Heart left ventricle (tissue), 16 donors: ENCODE results near the gene NSD1. TPM values are rescaled to one million over a fixed set of nuclear protein-coding genes. Genes with fewer than 3 reads are reported as not detected.

Source experiments
- ATAC-seq, 4 donors: fragments of 200-7000 bp; cut with Tn5 transposase; one replicate each; pipeline ENCODE4 v1.9.1; 2020 to 2022; ENCODE audit warnings: moderate library complexity in 4 of 4, mild to moderate bottlenecking in 3 of 4, moderate number of reproducible peaks in 1 of 4
- DNase-seq, 5 donors: peaks; one replicate each; pipeline ENCODE4 v3.0.0-alpha.2; 2020
- H3K27ac ChIP-seq, 12 donors: fragments of 200-600 bp; sonication (generic) in 4 of 12; one replicate each; pipeline versions ENCODE4 v1.5.0 to v1.8.0; 2016 to 2022; ENCODE audit warnings: mild to moderate bottlenecking in 2 of 12
- H3K27me3 ChIP-seq, 9 donors: fragments of 200-600 bp; sonication (generic) in 2 of 9; one replicate each; pipeline versions ENCODE4 v1.5.1 to v1.8.0; 2016 to 2022; ENCODE audit warnings: mild to moderate bottlenecking in 3 of 9
- H3K36me3 ChIP-seq, 9 donors: fragments of 200-600 bp; sonication (generic) in 2 of 9; one replicate each; pipeline versions ENCODE4 v1.5.0 to v1.8.0; 2018 to 2022; ENCODE audit warnings: mild to moderate bottlenecking in 2 of 9
- H3K4me1 ChIP-seq, 12 donors: fragments of 200-600 bp; sonication (generic) in 4 of 12; one replicate each; pipeline versions ENCODE4 v1.5.0 to v1.8.0; 2016 to 2022; ENCODE audit warnings: mild to moderate bottlenecking in 3 of 12
- H3K4me3 ChIP-seq, 12 donors: fragments of 200-600 bp; sonication (generic) in 4 of 12; one replicate each; pipeline versions ENCODE4 v1.5.0 to v1.8.0; 2017 to 2022; ENCODE audit warnings: mild to moderate bottlenecking in 9 of 12, moderate library complexity in 4 of 12
- H3K9me3 ChIP-seq, 12 donors: fragments of 200-600 bp; sonication (generic) in 4 of 12; one replicate each; pipeline versions ENCODE4 v1.5.0 to v1.8.0; 2016 to 2022; ENCODE audit warnings: mild to moderate bottlenecking in 1 of 12
- POLR2A ChIP-seq, 2 donors: fragments of 450-650 bp; IDR thresholded peaks; one replicate each; pipeline ENCODE4 v1.6.1; 2017; ENCODE audit warnings: antibody characterized with exemption in 2 of 2, mild to moderate bottlenecking in 2 of 2, moderate library complexity in 2 of 2
- WGBS, 4 donors: extraction: QIAGEN DNeasy Blood & Tissue Kit in 2 of 4; methylation state at CpG; one replicate each; pipeline versions ENCODE4 v1.1.5 to v1.1.7; 2013 to 2018; 5-methylcytosine and 5-hydroxymethylcytosine counted together
- intact Hi-C, 10 donors: fragments of 100-400 bp; cut with DNase I; formaldehyde crosslinking; loops; one replicate each; pipeline versions ENCODE4 v1.11.1 to v1.14.2; 2022
- polyA plus RNA-seq, 2 donors: library from polyadenylated mRNA; stranded (reverse); fragments of 200-250 nt; gene quantifications; one replicate each; pipeline ENCODE4 v1.2.3, GENCODE V29; 2013
- total RNA-seq, 9 donors: library from RNA; depleted of rRNA in 2 of 9; stranded (reverse); fragments of >200 nt in 2 of 9; fragmentation: NEBNext Ultra II Directional in 3 of 9; extraction: Animal tissue kit (Norgen Biotek cat#: 25700) in 3 of 9; gene quantifications; one replicate each; pipeline versions ENCODE4 v1.1.0 to v1.2.4, GENCODE V29; 2016 to 2023
- TF ChIP-seq, protein P1 (sequence below), 12 donors: fragments of 200-600 bp; sonication (generic) in 4 of 12; IDR thresholded peaks; one replicate each; pipeline versions ENCODE4 v1.5.0 to v1.8.0; 2018 to 2022; ENCODE audit warnings: antibody characterized with exemption in 12 of 12, mild to moderate bottlenecking in 5 of 12
- donor health status: ischemic (EF 13 %, LVEDD 7.1; RV severe dilation, severe dysfunction).
- donor health status: healthy with polysubstance abuse.
- donor health status: DM: no; HTN: yes; CAD: no.
- donor health status: DM: no; HTN: no; CAD: no.
- donor health status: ischemic (EF 25% LVEDD 6.9; RV normal size, moderate dysfunction).
- donor health status: ischemic (EF 25% LVEDD 5.7; RV mildly dilated, moderate dysfunction).
- donor health status: healthy.
- donor health status: DM: yes; HTN: yes; CAD: no.
- donor health status: ischemic (EF 35%, LVEDD 5.7; RV mildly dilated, moderate dysfunction).
- donor health status: nonischemic (EF 11% LVEDD 7.7; RV severe dilation, severe dysfunction).
- donor health status: DM: yes; HTN: yes; CAD: no.
- donor health status: PGD.
- donor health status: ischemic (EF 29% LVEDD 5.4; RV normal size, mild dysfunction).
- donor health status: nonischemic (EF 23%, LVEDD 6.1; RV moderate dilation, normal function).

Gene NSD1
- total and polyA plus RNA-seq, 11 donors: 10.9 to 64.6 (median 43.9) TPM

DNA sequence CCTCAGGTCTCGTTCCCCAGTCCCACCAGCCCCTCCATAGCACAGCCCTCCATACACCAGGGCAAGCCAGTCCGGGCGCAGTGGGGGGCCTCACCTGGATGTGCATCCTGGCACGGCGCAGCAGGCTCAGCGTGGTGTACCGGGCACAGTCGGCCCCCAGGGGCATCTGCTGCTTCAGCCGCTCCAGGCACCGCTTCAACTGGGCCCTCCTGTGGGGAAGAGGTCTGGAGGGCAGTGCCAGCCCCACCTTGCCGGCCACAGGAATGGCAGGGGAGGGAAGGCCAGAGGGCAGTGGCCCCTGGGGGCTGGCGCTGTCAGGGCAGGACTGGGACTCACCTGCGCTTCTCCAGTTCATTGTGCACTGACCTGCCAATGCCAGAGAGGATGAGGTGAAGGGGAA is 176.8 kb downstream of the NSD1 start:
- Histone ChIP-seq H3K27ac (no peak overlapping the region), H3K9me3 (no peaks in the 10 kb centered on the region), H3K27me3 (no peaks in the 10 kb centered on the region), H3K36me3 (peaks cover 0 to 27% (median 21%) of the 10 kb centered on the region in 9 donors), H3K4me3 (peak overlapping the region in 1 of 12 donors; percentile 65), H3K4me1 (peaks cover 0 to 82% (median 26%) of the 10 kb centered on the region in 12 donors)
- no peak for ATAC-seq
- intact Hi-C loops: loop anchor here in 7 of 10 donors (5.0 to 10.0 kb wide), 6 partner anchors 54 to 196 kb away; partner anchors contain the start of genes DOK3 (in 1 of the 7) and SLC34A1 (in 1 of the 7)
- 80 to 94% (median 91%) methylated on average over 10 to 13 of the region's 13 CpGs for WGBS, 4 donors
- peak in 3 of 5 donors; percentile 25 to 29 (median 27) for DNase-seq
- TF ChIP-seq, protein P1, sequence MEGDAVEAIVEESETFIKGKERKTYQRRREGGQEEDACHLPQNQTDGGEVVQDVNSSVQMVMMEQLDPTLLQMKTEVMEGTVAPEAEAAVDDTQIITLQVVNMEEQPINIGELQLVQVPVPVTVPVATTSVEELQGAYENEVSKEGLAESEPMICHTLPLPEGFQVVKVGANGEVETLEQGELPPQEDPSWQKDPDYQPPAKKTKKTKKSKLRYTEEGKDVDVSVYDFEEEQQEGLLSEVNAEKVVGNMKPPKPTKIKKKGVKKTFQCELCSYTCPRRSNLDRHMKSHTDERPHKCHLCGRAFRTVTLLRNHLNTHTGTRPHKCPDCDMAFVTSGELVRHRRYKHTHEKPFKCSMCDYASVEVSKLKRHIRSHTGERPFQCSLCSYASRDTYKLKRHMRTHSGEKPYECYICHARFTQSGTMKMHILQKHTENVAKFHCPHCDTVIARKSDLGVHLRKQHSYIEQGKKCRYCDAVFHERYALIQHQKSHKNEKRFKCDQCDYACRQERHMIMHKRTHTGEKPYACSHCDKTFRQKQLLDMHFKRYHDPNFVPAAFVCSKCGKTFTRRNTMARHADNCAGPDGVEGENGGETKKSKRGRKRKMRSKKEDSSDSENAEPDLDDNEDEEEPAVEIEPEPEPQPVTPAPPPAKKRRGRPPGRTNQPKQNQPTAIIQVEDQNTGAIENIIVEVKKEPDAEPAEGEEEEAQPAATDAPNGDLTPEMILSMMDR (IDR thresholded peaks at IDR 0.05): no peak
- TF ChIP-seq POLR2A (IDR thresholded peaks at IDR 0.05): no peak

DNA sequence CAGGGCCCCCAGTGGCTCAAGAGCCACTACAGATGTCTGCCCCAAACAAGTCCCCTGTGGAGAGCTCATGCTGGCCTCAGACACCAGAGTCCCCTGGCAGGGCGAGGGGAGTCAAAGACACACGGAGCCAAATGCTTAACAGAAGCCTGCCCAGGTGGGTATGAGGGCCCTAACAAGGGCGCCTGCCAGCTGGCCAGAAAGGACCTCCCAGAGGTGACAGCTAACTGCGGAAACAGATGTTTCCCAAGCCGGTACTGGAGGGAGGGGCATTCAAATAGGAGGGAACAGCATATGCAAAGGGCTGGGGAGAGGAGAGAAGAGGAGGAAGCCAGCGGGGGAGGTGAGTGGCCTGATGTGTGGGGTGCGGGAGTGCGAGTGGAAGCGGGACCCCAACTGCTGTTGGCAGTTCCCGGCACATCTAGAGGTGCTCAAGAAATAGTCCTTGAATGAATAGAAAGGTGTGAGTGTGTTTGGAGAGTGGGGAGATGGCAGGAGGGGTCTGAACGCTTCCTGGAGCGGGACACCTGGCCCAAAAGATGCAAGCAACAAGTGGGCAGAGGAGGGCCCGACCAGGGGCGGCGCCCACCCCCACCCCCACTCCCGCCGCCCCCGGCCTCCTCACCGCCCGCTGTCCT is 177.3 kb downstream of the NSD1 start:
- H3K4me1 ChIP-seq: peaks cover 0 to 76% (median 25%) of the 10 kb centered on the region in 12 donors
- intact Hi-C loops: loop anchor here in 7 of 10 donors (5.0 to 10.0 kb wide), 6 partner anchors 54 to 196 kb away; partner anchors contain the start of genes DOK3 (in 1 of the 7) and SLC34A1 (in 1 of the 7)
- H3K27me3 ChIP-seq: no peaks in the 10 kb centered on the region
- peak in 2 of 5 donors; percentile 36 to 38 for DNase-seq
- no peak overlapping the region for H3K27ac ChIP-seq
- no peaks in the 10 kb centered on the region for H3K9me3 ChIP-seq
- WGBS, 4 donors: 18 to 33% (median 21%) methylated on average over 19 to 20 of the region's 20 CpGs
- peak overlapping the region in 8 of 12 donors; percentile 52 to 65 (median 60) for H3K4me3 ChIP-seq
- peaks cover 0 to 22% (median 15%) of the 10 kb centered on the region in 9 donors for H3K36me3 ChIP-seq
- no peak for ATAC-seq
- TF ChIP-seq POLR2A (IDR thresholded peaks at IDR 0.05): no peak
- TF ChIP-seq, protein P1 (IDR thresholded peaks at IDR 0.05): no peak

DNA sequence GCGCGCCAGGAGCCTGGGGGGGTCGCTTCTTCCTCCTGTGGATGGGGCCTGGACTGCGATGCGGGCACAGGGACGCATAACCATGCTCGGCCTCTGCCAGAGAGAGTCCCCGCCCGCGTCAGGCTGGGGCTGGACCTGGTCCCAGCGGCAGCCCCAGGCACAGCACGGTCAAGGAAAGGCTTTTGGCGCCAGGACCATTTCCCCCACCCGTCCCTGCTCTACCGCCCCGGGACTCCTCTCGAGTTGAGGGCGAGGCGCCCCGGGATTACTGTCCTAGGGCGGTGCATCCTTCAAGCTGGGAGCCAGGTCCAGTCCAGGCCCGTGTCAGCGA is 177.8 kb downstream of the NSD1 start:
- Histone ChIP-seq H3K4me1 (peaks cover 0 to 72% (median 25%) of the 10 kb centered on the region in 12 donors), H3K27me3 (no peaks in the 10 kb centered on the region), H3K27ac (peak overlapping the region in 1 of 12 donors; percentile 10), H3K9me3 (no peaks in the 10 kb centered on the region), H3K4me3 (peak overlapping the region in 11 of 12 donors; percentile 31 to 65 (median 58)), H3K36me3 (peaks cover 0 to 17% (median 11%) of the 10 kb centered on the region in 9 donors)
- ATAC-seq (no peak), DNase-seq (peak in 2 of 5 donors; percentile 38 to 40)
- intact Hi-C loops: loop anchor here in 7 of 10 donors (5.0 to 10.0 kb wide), 6 partner anchors 53 to 197 kb away; partner anchors contain the start of genes DOK3 (in 1 of the 7) and SLC34A1 (in 1 of the 7)
- TF ChIP-seq, protein P1 (IDR thresholded peaks at IDR 0.05): no peak
- no peak for TF ChIP-seq POLR2A (IDR thresholded peaks at IDR 0.05)
- WGBS, 4 donors: 0 to 21% (median 1%) methylated on average over 6 to 23 of the region's 23 CpGs
